NCI-H748 treated with DMSO at 0.1 percent for 48 hours (cell line): ENCODE data around the gene QRICH2.
A peak's percentile ranks its signal among the peaks of the same experiment; 100 is the strongest.
"Not testable (repeated sequence)": the region's sequence is repeated elsewhere in the genome, so short reads cannot be mapped to it uniquely, and the experiment has no call there.

Experiments
- DNase-seq: peaks from one replicate; lab custom pipeline; 2025; lab: John Stamatoyannopoulos, UW

QRICH2 gene

GRCh38 chr17:76266244-76266938, 41.7 kb downstream of the QRICH2 start:
- DNase-seq: no peak

DNA sequence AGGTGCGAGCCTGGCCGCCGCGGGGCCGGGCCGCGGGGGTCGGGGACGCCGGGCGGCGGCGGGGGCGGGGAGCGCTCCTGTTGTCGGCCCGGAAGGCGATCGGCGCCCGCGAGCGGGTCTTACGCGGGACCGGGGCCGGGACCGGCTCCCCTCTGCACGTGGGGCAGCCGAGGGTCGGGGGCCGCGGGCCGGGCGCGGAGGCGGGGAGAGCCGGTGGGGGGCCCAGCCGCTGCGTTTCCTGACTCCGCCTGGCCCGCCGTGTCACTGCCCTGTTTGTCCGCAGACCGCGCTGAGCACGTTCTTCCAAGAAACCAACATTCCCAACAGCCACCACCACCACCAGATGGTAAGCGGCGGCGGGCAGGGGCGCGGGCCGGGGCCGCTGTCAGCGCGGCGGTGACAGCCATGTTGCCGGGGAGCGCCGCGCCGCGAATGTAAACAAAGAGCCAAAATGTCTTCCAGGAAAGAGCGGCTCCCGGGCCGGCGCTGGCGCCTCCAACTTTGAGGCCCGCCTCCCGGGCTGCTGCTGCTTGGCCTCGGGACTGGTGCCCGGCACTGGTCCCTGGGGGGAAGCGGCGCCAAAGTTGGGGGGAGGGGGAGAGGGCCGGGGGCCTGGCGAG, 42.3 kb downstream of the QRICH2 start:
- no peak for DNase-seq

GRCh38 chr17:76264755-76265623, 43.1 kb downstream of the QRICH2 start, which contains the start of gene UBALD2:
TSS of gene UBALD2 (plus strand) at chr17:76265348. CDS start at chr17:76265506, 158 bp downstream.
- DNase-seq: peak; percentile 91

DNA sequence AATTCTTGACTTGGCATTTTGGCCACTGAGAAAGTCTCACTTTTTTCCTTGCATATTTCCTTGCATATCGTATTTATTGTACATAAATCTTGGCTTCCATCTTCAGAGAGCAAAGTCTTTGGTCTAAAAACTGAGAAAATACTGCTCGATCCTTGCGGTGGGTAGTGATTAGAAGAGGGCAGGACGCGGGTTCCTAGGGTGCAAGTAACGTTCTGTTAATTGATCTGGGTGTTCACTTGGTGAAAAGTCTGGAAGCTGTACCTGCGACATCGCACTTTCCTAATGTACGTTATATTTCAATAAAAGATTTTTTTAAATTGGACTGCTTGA, 43.7 kb downstream of the QRICH2 start:
- DNase-seq: no peak

- DNase-seq: no peak
These were observed 44.2 kb downstream of the QRICH2 start for GRCh38 chr17:76263896-76264295.

DNA sequence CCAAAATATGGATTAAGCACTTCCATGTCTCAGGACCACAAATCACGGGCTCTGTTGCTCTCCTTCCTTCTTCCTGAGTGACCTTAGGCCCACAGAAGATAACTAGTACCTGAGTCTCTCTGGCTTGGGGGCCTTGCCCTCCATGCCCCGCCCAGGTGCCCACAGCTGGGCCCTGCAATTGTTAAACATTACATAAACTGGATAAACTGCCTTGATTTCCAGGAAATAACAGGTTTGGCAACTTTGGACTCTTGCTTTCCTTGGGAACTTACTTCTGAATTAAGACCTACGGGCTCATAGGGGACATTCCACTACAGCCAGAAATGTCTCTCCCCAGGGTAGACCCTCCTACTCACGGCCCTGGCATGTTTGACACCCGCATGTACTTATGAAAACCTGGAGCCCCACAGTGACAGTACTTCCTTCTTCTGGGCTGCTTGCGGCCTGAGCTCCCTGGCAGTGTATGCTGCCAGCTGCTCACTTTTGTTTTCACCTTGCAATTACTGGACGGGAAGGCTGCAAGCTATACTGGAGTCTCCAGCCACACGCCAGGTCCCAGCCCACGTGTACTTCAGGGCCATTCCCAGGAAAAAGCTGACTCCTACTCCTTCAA, 45.2 kb downstream of the QRICH2 start:
- no peak for DNase-seq

- DNase-seq: no peak
These were observed 46.5 kb downstream of the QRICH2 start for GRCh38 chr17:76261421-76262215.

- DNase-seq: no peak
These were observed 47.4 kb downstream of the QRICH2 start for GRCh38 chr17:76260669-76261068.

DNA sequence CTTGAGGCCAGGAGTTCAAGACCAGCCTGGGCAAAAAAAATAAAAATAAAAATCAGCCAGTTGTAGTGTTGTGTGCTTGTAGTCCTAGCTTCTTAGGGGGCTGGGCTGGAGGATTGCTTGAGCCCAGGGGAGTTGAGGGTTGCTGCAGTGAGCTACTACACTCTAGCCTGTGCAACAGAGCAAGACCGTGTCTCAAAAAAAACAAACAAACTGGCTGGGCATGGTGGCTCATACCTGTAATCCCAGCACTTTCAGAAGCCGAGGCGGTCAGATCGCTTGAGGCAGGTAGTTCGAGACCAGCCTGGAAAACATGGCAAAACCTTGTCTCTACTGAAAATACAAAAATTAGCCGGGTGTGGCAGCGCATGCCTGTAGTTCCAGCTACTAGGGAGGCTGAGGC, 47.9 kb downstream of the QRICH2 start:
- no peak for DNase-seq

GRCh38 chr17:76256430-76257050, 51.5 kb downstream of the QRICH2 start:
- not testable (repeated sequence) for DNase-seq

GRCh38 chr17:76255801-76256429, 52.2 kb downstream of the QRICH2 start:
- DNase-seq: no peak

- no peak for DNase-seq
These were observed 53.8 kb downstream of the QRICH2 start for GRCh38 chr17:76254275-76254674.

DNA sequence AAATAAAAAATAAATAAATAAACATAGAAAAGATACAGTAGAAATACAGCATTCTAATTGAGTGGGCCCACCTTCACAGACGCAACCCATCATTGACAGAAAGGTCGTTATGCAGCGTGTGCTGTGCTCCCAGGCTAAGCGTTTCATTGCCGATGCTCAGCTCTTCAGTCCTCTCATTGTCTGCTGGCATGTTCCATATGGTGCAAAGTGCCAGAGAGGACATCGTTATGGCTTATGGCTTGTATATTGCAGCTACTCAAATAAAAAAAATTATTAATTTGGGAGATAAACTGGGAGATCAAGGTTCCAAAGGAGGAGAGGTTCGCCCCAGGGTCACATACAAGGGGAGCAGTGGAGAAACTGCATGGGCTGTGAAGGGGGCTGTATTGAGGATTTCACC, 54.2 kb downstream of the QRICH2 start:
- DNase-seq: no peak

DNA sequence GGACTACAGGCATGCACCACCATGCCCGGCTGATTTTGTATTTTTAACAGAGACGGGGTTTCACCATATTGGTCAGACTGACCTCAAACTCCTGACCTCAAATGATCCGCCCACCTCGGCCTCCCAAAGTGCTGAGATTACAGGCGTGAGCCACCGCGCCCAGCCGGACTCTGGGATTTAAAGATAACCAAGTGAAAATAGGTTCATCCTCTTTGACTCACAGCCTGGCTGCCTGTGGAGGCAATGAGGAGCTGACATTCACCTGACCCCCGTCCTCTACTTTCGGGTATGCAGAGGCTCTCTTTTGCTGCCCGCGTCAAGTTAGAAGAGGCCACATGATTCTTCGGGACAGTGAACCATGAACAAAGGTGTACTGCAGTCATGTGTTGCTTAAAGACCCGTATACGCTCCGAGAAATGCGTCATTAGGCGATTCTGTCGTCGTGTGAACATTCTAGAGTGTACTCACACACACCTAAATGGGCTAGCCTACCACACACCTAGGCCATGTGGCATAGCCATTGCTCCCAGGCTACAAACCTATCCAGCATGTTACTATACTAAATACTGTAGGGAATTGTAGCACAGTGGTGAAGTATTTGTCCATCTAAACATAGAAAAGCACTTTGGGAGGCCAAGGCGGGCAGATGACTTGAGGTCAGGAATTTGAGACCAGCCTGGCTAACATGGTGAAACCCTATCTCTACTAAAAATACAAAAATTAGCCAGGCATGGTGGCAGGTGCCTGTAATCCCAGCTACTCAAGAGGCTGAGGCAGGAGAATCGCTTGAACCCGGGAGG, 54.9 kb downstream of the QRICH2 start:
- DNase-seq: not testable (repeated sequence)

DNA sequence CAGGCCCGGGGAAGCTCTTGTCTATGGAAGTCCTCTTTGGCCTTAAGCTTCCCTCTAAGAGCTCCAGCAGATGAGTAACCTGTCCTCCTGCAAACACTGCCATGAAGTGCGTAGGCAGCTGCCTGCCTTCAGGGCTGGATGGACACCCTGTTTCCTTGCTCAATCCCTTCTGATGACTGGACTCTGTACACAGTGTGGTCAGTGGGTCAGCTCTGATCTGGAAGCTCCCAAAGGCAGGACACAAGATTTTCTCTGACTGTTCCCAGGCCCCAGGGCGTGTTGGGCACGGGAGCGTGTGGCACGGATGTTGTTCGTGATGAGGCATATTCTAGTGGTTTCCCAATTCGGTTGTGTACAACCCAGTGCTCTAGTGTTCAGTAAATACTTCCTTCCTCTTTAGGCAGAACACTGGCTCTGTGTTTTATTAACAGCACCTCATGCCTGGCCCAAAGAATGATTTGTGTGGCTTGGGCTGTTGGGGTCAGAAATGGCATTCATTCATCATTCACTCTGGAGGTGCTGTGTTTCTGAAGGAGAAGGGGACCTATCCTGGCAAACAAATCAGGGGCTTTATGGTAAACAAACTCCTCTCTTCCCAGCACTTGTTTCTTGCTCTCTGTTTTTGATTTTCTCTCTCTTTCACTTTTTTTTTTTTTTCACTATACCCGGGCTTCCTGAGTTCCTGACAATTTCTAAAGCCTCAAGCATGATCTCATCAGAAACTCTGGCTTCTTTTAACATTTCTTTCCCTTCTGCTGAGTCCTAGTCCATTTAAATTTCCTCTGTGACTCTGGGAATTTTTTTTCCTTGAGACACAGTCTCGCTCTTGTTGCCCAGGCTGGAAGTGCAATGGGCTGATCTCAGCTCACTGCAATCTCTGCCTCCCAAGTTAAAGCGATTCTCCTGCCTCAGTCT, 55.8 kb downstream of the QRICH2 start:
- DNase-seq: no peak

- no peak for DNase-seq
These were observed 56.5 kb downstream of the QRICH2 start for GRCh38 chr17:76251478-76252039.

- DNase-seq: no peak
These were observed 57.9 kb downstream of the QRICH2 start for GRCh38 chr17:76250141-76250540.

GRCh38 chr17:76248013-76248782, 59.9 kb downstream of the QRICH2 start:
- DNase-seq: no peak
